Psoas muscle (tissue), 8 donors: Measurements from ENCODE around the gene TXNDC11. TPM values are rescaled to one million over a fixed set of nuclear protein-coding genes. Genes with fewer than 3 reads are reported as not detected.

Experiments
- ATAC-seq, 4 donors: fragments of 200-7000 bp; cut with Tn5 transposase; one replicate each; pipeline ENCODE4 v1.9.1; 2020; ENCODE audit warnings: moderate library complexity in 3 of 4, mild to moderate bottlenecking in 2 of 4
- DNase-seq, 2 donors: peaks; one replicate each; pipeline ENCODE4 v3.0.0-alpha.2; 2020
- H3K27ac ChIP-seq: fragments of 200-600 bp; one replicate; pipeline ENCODE4 v1.8.0; 2022
- H3K27me3 ChIP-seq, 3 donors: fragments of 200-600 bp in 1 of 3; one replicate each; pipeline versions ENCODE4 v1.6.1 to v1.8.0; 2013 to 2022; ENCODE audit warnings: low read length in 2 of 3, mild to moderate bottlenecking in 2 of 3, moderate library complexity in 1 of 3; ENCODE audit not compliant: insufficient read depth in 3 of 3
- H3K36me3 ChIP-seq, 2 donors: fragments of 200-600 bp in 1 of 2; one replicate each; pipeline versions ENCODE4 v1.6.1 to v1.8.0; 2013 to 2022; ENCODE audit warnings: low read depth in 1 of 2, mild to moderate bottlenecking in 1 of 2, moderate library complexity in 1 of 2; ENCODE audit not compliant: insufficient read depth in 1 of 2
- H3K4me1 ChIP-seq: fragments of 200-600 bp; one replicate; pipeline ENCODE4 v1.8.0; 2022
- H3K4me3 ChIP-seq: fragments of 200-600 bp; one replicate; pipeline ENCODE4 v1.8.0; 2022; ENCODE audit warnings: mild to moderate bottlenecking
- H3K9me3 ChIP-seq: fragments of 200-600 bp; one replicate; pipeline ENCODE4 v1.8.0; 2022
- WGBS, 3 donors: extraction: QIAGEN DNeasy Blood & Tissue Kit; methylation state at CpG; one replicate each; pipeline versions ENCODE4 v1.1.6 to v1.1.7; 2013; 5-methylcytosine and 5-hydroxymethylcytosine counted together
- intact Hi-C, 2 donors: fragments of 100-400 bp; cut with DNase I; formaldehyde crosslinking; loops; one replicate each; pipeline versions ENCODE4 v1.11.0 to v1.14.2; 2022
- polyA plus RNA-seq, 3 donors: library from polyadenylated mRNA; stranded (reverse); fragments of 200-250 nt; gene quantifications; one replicate each; pipeline ENCODE4 v1.2.3, GENCODE V29; 2013
- total RNA-seq, 4 donors: library from RNA; stranded (reverse); fragmentation: NEBNext Ultra II Directional in 2 of 4; extraction: Animal tissue kit (Norgen Biotek cat#: 25700) in 2 of 4; gene quantifications; one replicate each; pipeline versions ENCODE4 v1.2.1 to v1.2.4, GENCODE V29; 2021 to 2023
- TF ChIP-seq, protein P1 (sequence below): fragments of 200-600 bp; IDR thresholded peaks from one replicate; pipeline ENCODE4 v1.8.0; 2022; ENCODE audit warnings: antibody characterized with exemption
- donor health status: healthy with polysubstance abuse.
- donor health status: DM: no; HTN: no; CAD: no; lungs with moderate emphysema.
- donor health status: Bipolar disorder and iron deficiency.
- donor health status: healthy.
- donor health status: DM: yes; HTN: yes; CAD: no.
- donor health status: DM: no; HTN: no; CAD: no.
- donor health status: DM: no; HTN: no; CAD: no.
- donor health status: DM: yes; HTN: yes; CAD: no.

TXNDC11 gene
- total and polyA plus RNA-seq, 7 donors, result 21.3 to 49.1 (median 37.2) TPM

DNA sequence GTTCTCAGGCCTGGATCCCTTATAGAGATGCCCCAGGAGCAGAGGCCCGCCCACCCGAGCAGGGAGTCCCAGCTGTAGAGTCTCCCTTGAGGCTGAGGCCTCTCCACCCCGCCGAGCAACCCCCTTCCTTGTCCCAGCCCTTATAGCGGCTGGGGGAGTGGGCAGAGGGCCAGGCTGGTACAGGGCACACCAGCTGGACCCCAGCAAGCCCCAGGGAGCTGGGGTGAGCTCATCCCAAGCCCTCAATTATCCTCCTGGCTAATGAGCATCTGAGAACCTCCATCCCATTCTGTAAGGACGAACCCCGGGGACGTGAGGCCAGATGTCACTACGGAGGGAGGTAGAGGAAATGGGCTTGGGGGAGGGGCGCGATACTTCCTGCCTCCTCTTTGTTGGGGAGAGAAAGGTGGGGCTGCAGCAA lies 77.6 kb downstream of the TXNDC11 start:
- H3K4me3 ChIP-seq, result no peak overlapping the region
- no peaks in the 10 kb centered on the region for H3K9me3 ChIP-seq
- intact Hi-C loops, result no loop called here
- ATAC-seq (no peak), DNase-seq (no peak)
- TF ChIP-seq, protein P1, sequence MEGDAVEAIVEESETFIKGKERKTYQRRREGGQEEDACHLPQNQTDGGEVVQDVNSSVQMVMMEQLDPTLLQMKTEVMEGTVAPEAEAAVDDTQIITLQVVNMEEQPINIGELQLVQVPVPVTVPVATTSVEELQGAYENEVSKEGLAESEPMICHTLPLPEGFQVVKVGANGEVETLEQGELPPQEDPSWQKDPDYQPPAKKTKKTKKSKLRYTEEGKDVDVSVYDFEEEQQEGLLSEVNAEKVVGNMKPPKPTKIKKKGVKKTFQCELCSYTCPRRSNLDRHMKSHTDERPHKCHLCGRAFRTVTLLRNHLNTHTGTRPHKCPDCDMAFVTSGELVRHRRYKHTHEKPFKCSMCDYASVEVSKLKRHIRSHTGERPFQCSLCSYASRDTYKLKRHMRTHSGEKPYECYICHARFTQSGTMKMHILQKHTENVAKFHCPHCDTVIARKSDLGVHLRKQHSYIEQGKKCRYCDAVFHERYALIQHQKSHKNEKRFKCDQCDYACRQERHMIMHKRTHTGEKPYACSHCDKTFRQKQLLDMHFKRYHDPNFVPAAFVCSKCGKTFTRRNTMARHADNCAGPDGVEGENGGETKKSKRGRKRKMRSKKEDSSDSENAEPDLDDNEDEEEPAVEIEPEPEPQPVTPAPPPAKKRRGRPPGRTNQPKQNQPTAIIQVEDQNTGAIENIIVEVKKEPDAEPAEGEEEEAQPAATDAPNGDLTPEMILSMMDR, result no peak
- WGBS, 3 donors, result 40 to 43% (median 42%) methylated on average over 8 to 11 of the region's 11 CpGs
- H3K36me3 ChIP-seq, result no peaks in the 10 kb centered on the region
- peaks cover 9% of the 10 kb centered on the region for H3K4me1 ChIP-seq
- no peak overlapping the region for H3K27ac ChIP-seq
- no peaks in the 10 kb centered on the region for H3K27me3 ChIP-seq

DNA sequence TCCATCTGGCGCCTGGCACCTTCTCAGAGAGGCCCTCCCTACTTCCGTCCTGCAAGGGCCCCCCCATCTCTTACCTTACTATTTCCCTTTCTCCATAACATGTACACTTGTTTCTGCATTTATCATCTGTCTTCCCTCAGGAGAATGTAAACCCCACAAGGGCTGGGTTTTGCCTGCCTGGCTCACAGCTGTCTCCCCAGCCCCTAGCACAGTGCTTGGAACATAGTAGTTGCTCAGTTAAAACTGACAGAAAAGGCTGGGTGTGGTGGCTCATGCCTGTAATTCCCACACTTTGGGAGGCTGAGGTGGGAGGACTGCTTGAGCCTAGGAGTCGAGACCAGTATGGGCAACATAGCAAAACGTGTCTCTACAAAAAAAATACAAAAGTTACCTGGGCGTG lies 80.1 kb downstream of the TXNDC11 start:
- Histone ChIP-seq H3K36me3 (no peaks in the 10 kb centered on the region), H3K27me3 (no peaks in the 10 kb centered on the region), H3K27ac (no peak overlapping the region), H3K9me3 (no peaks in the 10 kb centered on the region), H3K4me1 (peaks cover under 1% of the 10 kb centered on the region), H3K4me3 (no peak overlapping the region)
- WGBS, 3 donors, result 90 to 95% (median 94%) methylated on average over 5 of the region's 5 CpGs
- ATAC-seq, result no peak
- intact Hi-C loops, result no loop called here
- DNase-seq, result peak in 1 of 2 donors; percentile 15
- TF ChIP-seq, protein P1, result no peak

DNA sequence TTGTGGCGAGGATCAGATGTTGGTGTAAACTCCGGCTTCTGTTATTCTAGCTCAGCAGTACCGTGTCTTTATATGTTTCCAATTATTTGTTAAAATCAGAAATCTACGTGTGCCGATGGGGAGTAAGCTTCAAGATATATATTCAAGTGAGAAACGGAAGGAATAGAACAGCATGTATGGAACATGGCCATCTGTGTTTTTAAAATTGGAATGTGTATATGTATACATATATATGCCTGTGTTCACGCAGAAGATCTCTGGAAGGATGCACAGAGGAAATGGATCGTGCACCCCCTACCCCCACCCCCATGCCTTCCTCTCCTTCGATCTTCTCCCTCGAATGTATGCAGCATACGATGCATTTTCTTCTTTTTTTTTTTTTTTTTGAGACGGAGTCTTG lies 82.1 kb downstream of the TXNDC11 start:
- Histone ChIP-seq H3K4me1 (no peaks in the 10 kb centered on the region), H3K9me3 (no peaks in the 10 kb centered on the region), H3K36me3 (no peaks in the 10 kb centered on the region), H3K4me3 (no peak overlapping the region), H3K27ac (no peak overlapping the region), H3K27me3 (no peaks in the 10 kb centered on the region)
- intact Hi-C loops, result no loop called here
- TF ChIP-seq, protein P1, result no peak
- ATAC-seq, result no peak
- WGBS, 3 donors, result 82 to 93% (median 84%) methylated on average over 11 to 12 of the region's 12 CpGs
- DNase-seq, result no peak

DNA sequence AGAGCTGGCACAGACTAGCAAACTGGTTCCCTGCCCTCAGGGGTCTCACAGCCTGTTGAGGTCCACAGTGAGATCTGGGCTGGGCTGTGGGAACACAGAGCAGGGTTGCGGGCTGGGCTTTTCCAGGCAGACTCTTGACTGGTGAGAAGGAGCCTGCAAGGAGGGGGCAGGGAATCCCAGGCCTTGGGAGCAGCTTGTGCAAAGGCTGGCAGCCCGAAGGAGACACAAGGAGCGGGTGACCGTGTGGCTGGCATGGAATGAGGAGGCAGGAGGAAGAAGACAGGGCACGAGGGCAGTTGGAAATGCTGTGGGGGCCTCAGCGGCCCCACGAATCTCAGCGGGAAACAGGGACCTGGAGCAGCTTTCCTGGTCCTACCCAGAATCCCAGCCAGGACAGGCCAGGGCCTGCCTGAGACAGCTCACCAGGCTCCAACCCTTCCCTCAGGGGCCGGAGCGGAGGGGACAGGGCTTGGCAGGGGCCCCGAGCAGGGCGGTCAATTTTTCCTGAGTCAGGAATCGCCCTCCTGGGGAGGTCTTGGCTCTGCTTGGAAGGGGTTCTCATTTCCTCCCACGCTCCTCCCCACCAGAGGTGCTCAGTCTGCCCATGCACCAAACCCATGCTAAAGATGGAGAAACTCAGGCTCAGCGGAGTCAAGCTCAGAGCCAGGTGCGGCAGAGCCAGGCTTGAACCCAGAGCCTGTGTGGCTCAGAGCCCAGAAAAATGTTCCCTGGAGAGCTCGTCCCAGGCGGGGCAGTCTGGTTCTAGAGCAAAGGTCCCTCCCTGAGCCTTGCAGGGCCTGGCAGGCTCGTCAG lies 83.6 kb downstream of the TXNDC11 start:
- ATAC-seq (peak in 2 of 4 donors; percentile 16 to 28), DNase-seq (no peak)
- H3K4me3 ChIP-seq, result no peak overlapping the region
- no peaks in the 10 kb centered on the region for H3K27me3 ChIP-seq
- WGBS, 3 donors, result 59 to 68% (median 59%) methylated on average over 16 to 19 of the region's 19 CpGs
- TF ChIP-seq, protein P1, result no peak
- H3K4me1 ChIP-seq, result peaks cover 8% of the 10 kb centered on the region
- H3K27ac ChIP-seq, result peak overlapping the region; percentile 42
- intact Hi-C loops, result no loop called here
- H3K36me3 ChIP-seq, result no peaks in the 10 kb centered on the region
- no peaks in the 10 kb centered on the region for H3K9me3 ChIP-seq

DNA sequence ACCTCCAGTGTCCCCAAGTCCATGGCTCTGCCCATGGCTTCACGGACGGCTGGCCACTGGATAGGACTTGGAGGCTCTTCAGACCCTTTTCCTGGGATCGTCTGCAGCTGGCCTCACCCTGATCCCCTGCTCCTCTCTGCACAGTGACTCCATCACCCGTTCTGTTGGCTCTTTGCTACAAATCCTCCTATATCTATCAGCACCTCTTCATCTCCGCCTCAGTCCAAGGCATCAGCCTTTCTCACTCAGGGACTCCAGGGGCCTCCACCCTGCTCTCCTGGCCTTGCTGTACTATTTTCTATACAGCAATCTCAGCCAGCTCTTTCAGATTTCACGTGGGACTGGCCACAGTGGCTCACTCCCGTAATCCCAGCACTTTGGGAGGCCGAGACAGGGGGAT lies 85.1 kb downstream of the TXNDC11 start:
- WGBS, 3 donors, result 68 to 82% (median 78%) methylated on average over 8 of the region's 8 CpGs
- TF ChIP-seq, protein P1, result no peak
- Histone ChIP-seq H3K27ac (no peak overlapping the region), H3K4me3 (no peak overlapping the region), H3K36me3 (no peaks in the 10 kb centered on the region), H3K9me3 (no peaks in the 10 kb centered on the region), H3K27me3 (no peaks in the 10 kb centered on the region), H3K4me1 (peaks cover 9% of the 10 kb centered on the region)
- intact Hi-C loops, result no loop called here
- no peak for DNase-seq
- ATAC-seq, result no peak
